ENCODE data around the gene ZSCAN16.
"Not testable (repeated sequence)": the region's sequence is repeated elsewhere in the genome, so short reads cannot be mapped to it uniquely, and the experiment has no call there.

The ZSCAN16 gene

DNA sequence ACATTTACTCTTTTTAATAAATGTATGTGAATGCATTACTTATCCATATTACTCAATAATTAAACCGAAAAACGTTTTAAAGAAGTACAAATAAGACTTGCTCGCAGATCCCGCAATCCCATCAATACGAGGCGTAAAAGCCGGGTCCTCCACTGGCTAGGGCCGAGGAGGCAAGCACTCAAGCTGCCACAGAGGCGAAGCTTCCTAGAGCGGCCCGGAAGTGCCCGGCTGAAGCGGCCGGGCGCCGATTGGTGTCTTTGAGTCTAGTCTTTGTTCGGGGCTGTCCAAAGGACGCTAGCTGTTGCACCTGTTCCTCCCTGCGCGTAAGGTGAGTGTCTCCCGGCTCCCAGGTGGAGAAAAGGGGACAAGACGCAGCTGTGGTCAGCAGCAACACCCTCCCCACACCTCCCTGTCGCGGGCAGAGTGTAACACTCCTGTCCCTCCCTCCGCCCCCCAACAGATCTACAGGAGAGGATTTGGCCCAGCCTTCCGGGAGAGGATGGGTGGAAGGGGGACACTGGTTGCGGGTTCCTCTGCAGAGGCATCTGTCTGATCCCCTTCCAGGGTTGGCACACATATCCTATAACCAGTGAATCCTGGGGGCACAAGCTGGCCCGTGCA is at the start of gene ZSCAN16:
Gene ZSCAN16 (plus strand): TSS at position 260 of the 621 bp plus-strand sequence. CDS start 835 bp downstream, outside the sequence.
- peak; percentile 85 for DNase-seq

DNA sequence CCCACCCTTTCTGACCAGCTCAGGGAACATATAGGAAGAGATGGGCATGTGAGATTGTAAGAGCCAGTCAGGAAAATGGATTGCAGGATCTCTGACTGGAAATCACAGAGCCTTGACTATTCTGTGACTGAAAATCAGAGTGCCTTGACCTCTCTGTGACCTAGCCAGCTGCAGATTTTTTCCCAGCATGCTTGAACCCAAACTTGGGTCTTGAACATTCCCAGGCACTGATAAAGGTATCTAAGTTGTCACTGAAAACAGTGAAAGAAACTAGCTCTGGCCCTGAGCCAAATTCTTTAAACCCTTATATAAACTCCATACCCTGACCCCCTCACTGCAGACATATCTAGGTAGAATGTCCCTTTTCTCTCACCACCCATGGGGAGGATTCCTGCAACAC is 46.4 kb upstream of the ZSCAN16 start:
- DNase-seq = no peak

GRCh38 chr6:28078836-28079235 is 45.6 kb upstream of the ZSCAN16 start:
- DNase-seq = no peak

DNA sequence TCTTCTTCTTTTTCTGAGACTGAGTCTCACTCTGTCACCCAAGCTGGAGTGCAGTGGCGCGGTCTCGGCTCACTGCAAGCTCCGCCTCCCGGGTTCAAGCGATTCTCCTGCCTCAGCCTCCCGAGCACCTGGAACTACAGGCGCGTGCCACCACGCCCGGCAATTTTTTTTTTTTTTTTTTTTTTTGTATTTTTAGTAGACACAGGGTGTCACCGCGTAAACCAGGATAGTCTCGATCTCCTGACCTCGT is 44.1 kb upstream of the ZSCAN16 start, which contains the start of gene ZNF165:
Gene ZNF165 (plus strand): TSS at position 188 of the 250 bp plus-strand sequence. CDS start 4,913 bp downstream, outside the sequence.
- DNase-seq = not testable (repeated sequence)

- peak; percentile 78 for DNase-seq
Measured at GRCh38 chr6:28080631-28081485, 43.6 kb upstream of the ZSCAN16 start.

DNA sequence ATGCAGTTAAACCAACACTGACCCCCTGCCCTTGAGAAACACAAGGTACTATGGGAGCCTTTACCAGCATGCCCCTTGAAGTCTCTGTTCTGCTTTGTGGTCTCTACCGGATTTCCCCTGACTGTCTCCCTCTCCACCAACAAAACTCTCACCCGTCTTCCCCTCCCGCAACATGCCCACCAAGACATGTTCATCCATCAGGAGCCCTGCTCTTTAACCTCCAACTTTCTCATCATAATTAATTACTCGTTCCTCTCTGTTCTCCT is 43.0 kb upstream of the ZSCAN16 start:
- no peak for DNase-seq

- DNase-seq = no peak
Measured at GRCh38 chr6:28082939-28083338, 41.5 kb upstream of the ZSCAN16 start.

GRCh38 chr6:28089054-28089453 is 35.4 kb upstream of the ZSCAN16 start:
- DNase-seq = no peak

GRCh38 chr6:28090917-28091586 is 33.4 kb upstream of the ZSCAN16 start:
- no peak for DNase-seq

- not testable (repeated sequence) for DNase-seq
Measured at GRCh38 chr6:28102222-28102621, 22.2 kb upstream of the ZSCAN16 start.

- DNase-seq = not testable (repeated sequence)
Measured at GRCh38 chr6:28102699-28103098, 21.7 kb upstream of the ZSCAN16 start.

- peak; percentile 55 for DNase-seq
Measured at GRCh38 chr6:28104392-28105244, 19.8 kb upstream of the ZSCAN16 start.

GRCh38 chr6:28105245-28105639 is 19.2 kb upstream of the ZSCAN16 start:
- peak; percentile 25 for DNase-seq

GRCh38 chr6:28107506-28107905 is 16.9 kb upstream of the ZSCAN16 start:
- no peak for DNase-seq

- no peak for DNase-seq
Measured at GRCh38 chr6:28111964-28112363, 12.4 kb upstream of the ZSCAN16 start.

GRCh38 chr6:28115799-28116198 is 8.6 kb upstream of the ZSCAN16 start:
- DNase-seq = no peak

DNA sequence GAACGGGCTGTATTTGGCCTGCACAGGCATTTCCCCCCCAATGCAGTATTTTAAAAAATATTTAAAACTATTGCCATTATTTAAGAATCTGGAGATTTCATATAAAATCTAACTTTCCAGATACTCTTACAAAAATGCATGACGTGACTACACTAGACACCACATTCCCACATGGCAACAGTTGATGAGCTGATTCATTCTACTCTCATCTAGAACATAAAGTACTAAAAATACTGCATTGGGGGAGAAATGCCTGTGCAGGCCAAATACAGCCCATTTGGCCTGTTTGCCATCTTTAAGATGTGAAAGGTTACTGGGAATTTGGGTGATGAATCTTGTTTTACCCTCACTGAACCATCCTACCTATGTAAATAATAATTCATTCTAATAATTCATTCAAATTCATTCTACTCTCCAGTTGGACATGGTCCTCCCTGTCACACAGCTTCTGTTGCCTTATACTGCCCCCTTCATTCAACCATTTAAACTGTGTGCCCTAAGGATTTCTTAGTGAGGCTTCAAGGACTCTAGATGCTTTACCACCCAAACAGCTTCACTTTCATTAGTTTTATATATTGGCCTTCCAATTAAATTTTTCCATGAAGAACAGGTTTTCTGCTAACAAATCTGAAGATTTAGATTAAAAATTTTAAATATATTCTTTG is 6.9 kb upstream of the ZSCAN16 start:
- DNase-seq = no peak

DNA sequence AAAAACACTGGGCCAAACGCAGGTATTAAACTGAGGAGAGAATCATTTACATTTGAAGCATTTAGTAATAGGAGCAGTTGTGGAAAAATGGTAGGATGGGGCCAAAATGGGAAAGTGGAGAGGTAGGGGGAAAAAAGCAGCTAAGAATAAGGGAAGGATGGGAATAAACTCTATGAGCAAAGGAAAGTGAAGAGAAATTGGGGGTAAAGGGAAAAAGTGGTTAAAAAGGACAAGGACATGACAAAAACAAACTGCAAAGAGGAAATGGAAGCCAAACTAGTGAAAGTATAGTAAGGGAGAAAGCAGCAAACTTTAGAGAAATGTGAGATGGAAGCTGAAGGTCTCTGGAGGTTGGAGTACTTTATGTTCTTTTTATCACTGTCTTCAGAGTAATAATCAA is 6.2 kb upstream of the ZSCAN16 start:
- no peak for DNase-seq

DNA sequence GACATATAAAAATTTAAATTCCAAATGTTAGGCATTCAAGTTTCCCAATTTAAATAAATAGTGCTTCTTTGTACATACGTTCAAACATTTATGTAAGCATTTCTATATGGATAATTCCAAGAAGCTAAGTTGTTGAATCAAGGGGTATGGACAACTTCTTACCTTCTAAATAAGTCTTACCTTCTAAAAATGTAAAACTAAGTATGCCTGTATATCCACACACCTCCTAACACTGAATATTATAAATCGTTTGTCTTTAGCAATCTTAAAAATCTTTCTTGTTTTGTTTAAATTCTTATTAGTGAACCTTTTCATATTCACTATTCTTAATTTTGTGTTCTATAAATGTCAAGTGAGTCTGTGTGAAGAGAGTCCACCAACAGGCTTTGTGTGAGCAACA is 2.5 kb upstream of the ZSCAN16 start:
- no peak for DNase-seq

DNA sequence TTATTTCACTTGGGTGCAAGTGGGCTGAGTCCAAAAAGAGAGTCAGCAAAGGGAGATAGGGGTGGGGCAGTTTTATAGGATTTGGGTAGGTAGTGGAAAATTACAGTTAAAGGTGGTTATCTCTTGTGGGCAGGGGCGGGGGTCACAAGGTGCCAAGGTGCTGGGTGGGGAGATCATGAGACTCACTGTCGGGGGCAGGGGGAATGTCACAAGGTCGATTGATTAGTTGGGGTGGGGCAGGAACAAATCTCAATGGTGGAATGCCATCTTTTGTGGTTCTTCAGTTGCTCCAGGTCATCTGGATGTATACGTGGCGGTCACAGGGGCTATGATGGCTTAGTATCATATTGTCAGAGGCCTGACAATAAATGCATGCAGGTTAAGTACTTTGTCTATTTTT is 2.1 kb upstream of the ZSCAN16 start:
- not testable (repeated sequence) for DNase-seq

DNA sequence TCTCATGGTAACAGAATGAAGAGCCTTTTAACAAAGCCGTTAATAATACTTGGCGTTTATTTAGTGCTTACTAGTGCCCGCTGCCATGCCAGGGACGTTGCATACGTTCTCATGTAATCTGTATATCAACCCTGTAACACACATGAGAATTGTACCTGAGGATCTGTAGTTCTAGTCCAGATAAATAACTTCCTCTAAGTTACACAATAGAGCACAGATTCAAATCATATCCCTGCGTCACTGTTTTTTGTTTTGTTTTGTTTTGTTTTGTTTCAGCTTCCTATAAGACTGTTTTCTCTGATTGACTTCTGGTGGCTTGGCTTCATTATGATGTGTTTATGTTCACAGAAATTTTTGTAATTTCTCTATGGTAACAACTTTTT is 553 bp downstream of the ZSCAN16 start:
- DNase-seq = no peak

- no peak for DNase-seq
Measured at GRCh38 chr6:28125401-28125800, 992 bp downstream of the ZSCAN16 start.

DNA sequence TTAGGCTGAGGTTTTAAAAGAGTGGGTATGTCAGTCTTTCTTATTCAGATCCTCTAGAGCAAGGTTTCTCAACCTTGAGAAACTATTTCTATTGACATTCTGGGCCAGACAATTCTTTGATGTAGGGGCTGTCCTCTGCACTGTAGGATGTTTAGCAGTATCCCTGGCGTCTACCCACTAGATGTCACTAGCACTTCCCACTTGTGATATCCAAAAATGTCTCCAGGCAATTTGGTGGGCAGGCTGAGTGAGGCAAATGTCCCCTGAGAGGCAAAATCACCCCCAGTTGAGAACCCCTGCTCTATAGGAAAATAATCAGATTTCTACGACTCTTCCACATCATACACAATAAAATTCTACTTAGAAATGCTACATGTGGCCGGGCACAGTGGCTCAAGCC is 9.6 kb downstream of the ZSCAN16 start:
- DNase-seq = no peak
